Neural progenitor cell (in vitro differentiated cells): ENCODE measurements around the gene TPST1. TPM values are rescaled to one million over a fixed set of nuclear protein-coding genes. Genes with fewer than 3 reads are reported as not detected.
"Not testable (repeated sequence)": the region's sequence is repeated elsewhere in the genome, so short reads cannot be mapped to it uniquely, and the experiment has no call there.

ENCODE experiments used
- DNase-seq: peaks from one replicate; pipeline ENCODE4 v3.0.0-alpha.2; 2016; ENCODE audit warnings: low spot score
- H2AFZ ChIP-seq: fragments of 200-600 bp; sonication (generic); replicated peaks from 2 replicates; pipeline ENCODE4 v1.6.1; 2016; ENCODE audit warnings: antibody characterized with exemption
- H3F3A ChIP-seq: fragments of 200-600 bp; sonication (generic); 2 replicates; pipeline ENCODE4 v1.6.1; 2016; ENCODE audit warnings: antibody characterized with exemption, low read depth
- H3K27ac ChIP-seq: fragments of 200-600 bp; sonication (generic); 2 replicates; pipeline ENCODE4 v1.5.1; 2016; ENCODE audit warnings: mild to moderate bottlenecking
- H3K27me3 ChIP-seq: fragments of 200-600 bp; sonication (generic); 2 replicates; pipeline ENCODE4 v1.6.1; 2016; ENCODE audit warnings: mild to moderate bottlenecking, moderate library complexity
- H3K36me3 ChIP-seq: fragments of 200-600 bp; sonication (generic); 2 replicates; pipeline ENCODE4 v1.5.1; 2016
- H3K4me1 ChIP-seq: fragments of 200-600 bp; sonication (generic); 2 replicates; pipeline ENCODE4 v1.6.1; 2016; ENCODE audit warnings: mixed run types
- H3K4me2 ChIP-seq: fragments of 200-600 bp; sonication (generic); 2 replicates; pipeline ENCODE4 v1.6.1; 2016
- H3K4me3 ChIP-seq: fragments of 200-600 bp; sonication (generic); 2 replicates; pipeline ENCODE4 v1.5.1; 2016
- H3K79me2 ChIP-seq: fragments of 200-600 bp; sonication (generic); 2 replicates; pipeline ENCODE4 v1.6.1; 2016; ENCODE audit warnings: low read depth
- H3K9ac ChIP-seq: fragments of 200-600 bp; sonication (generic); 2 replicates; pipeline ENCODE4 v1.6.1; 2016
- H3K9me3 ChIP-seq: fragments of 200-600 bp; sonication (generic); 2 replicates; pipeline ENCODE4 v1.5.1; 2016; ENCODE audit warnings: low read depth
- H4K20me1 ChIP-seq: fragments of 200-600 bp; sonication (generic); 2 replicates; pipeline ENCODE4 v1.6.1; 2016; ENCODE audit warnings: low read depth
- H3K27ac Mint-ChIP-seq: 3 replicates; pipeline ENCODE4 v1.8.0; 2021; ENCODE audit warnings: mixed read lengths
- H3K27me3 Mint-ChIP-seq: 2 replicates; pipeline ENCODE4 v1.8.0; 2022; ENCODE audit warnings: low read depth, mild to moderate bottlenecking, inconsistent platforms, moderate library complexity, mixed read lengths; ENCODE audit not compliant: insufficient read depth
- H3K36me3 Mint-ChIP-seq: 3 replicates; pipeline ENCODE4 v1.8.0; 2021; ENCODE audit warnings: mixed read lengths
- H3K4me1 Mint-ChIP-seq: 3 replicates; pipeline ENCODE4 v1.8.0; 2021; ENCODE audit warnings: mixed read lengths
- H3K4me3 Mint-ChIP-seq: 3 replicates; pipeline ENCODE4 v1.8.0; 2021; ENCODE audit warnings: mild to moderate bottlenecking, moderate library complexity, mixed read lengths
- H3K9me3 Mint-ChIP-seq: 3 replicates; pipeline ENCODE4 v1.8.0; 2020; ENCODE audit warnings: mixed read lengths
- CTCF ChIP-seq: fragments of 200-600 bp; sonication (generic); IDR thresholded peaks from 2 replicates; pipeline ENCODE4 v1.5.1; 2017; ENCODE audit warnings: antibody characterized with exemption, mild to moderate bottlenecking
- EZH2 ChIP-seq: fragments of 200-600 bp; sonication (generic); IDR thresholded peaks from 2 replicates; pipeline ENCODE4 v1.6.1; 2017; ENCODE audit warnings: antibody characterized with exemption, mild to moderate bottlenecking, moderate library complexity
- EZH2phosphoT487 ChIP-seq: fragments of 200-600 bp; sonication (generic); IDR thresholded peaks from 2 replicates; pipeline ENCODE4 v1.6.1; 2017; ENCODE audit warnings: antibody characterized with exemption
- total RNA-seq: library from RNA; depleted of rRNA; stranded (reverse); fragments of >200 nt; gene quantifications from 2 replicates; pipeline ENCODE4 v1.2.3, GENCODE V29; 2015; ENCODE audit warnings: low replicate concordance

The TPST1 gene
- total RNA-seq, 1 donor from 2014 or later, result 24.9 TPM

DNA sequence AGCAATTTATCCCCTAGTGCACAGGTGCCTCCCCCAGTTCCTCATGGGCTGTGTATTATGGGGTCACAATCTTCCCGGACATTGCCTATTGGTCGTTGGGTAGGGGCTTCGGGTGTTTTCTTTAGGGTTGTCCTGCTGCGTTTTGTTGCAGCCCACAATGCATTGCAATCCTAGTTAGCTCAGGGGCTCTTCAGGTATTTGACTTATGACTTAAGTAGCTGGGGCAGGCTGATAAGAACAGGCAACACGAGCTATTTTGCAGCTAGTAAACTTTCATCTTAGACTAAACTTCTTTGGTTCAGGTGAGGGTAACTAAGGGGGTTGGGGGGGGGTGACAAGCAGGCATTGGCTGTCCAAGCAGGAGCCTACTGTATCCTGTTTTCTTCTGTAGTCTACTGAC is 158.5 kb downstream of the TPST1 start:
- H3F3A ChIP-seq, result no peaks in the 10 kb centered on the region
- TF ChIP-seq CTCF, result no peak
- no peak for TF ChIP-seq EZH2
- no peak for TF ChIP-seq EZH2phosphoT487

DNA sequence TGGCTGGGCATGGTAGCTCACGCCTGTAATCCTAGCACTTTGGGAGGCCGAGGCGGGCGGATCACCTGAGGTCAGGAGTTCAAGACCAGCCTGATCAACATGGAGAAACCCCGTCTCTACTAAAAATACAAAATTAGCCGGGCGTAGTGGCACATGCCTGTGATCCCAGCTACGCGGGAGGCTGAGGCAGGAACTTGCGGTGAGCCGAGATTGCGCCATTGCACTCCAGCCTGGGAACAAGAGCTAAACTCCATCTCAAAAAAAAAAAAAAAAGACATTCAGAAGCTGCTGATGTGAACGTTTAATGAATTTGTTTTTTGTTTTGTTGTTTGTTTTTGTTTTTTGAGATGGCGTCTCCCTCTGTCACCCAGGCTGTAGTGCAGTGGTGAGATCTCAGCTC is 159.9 kb downstream of the TPST1 start:
- not testable (repeated sequence) for H3K4me2 ChIP-seq, H3K4me1 ChIP-seq, H3K9ac ChIP-seq, H3K9me3 ChIP-seq, H4K20me1 ChIP-seq, H3K36me3 ChIP-seq, H3K4me3 Mint-ChIP-seq, H3K27ac Mint-ChIP-seq, H2AFZ ChIP-seq, H3K4me3 ChIP-seq, H3K4me1 Mint-ChIP-seq, H3K36me3 Mint-ChIP-seq, H3K9me3 Mint-ChIP-seq, H3K27ac ChIP-seq, H3K79me2 ChIP-seq, H3K27me3 ChIP-seq, DNase-seq, H3K27me3 Mint-ChIP-seq, H3F3A ChIP-seq

More for the DNA sequence above, 158.5 kb downstream of the TPST1 start:
- no peaks in the 10 kb centered on the region for H3K4me1 Mint-ChIP-seq
- H3K27me3 Mint-ChIP-seq, result no peaks in the 10 kb centered on the region
- H3K27ac Mint-ChIP-seq, result no peak overlapping the region
- no peaks in the 10 kb centered on the region for H3K27me3 ChIP-seq
- no peak overlapping the region for H3K4me3 Mint-ChIP-seq
- H3K4me2 ChIP-seq, result no peak overlapping the region
- H3K27ac ChIP-seq, result no peak overlapping the region
- DNase-seq, result no peak
- H3K9ac ChIP-seq, result no peak overlapping the region
- no peak overlapping the region for H3K4me3 ChIP-seq
- H3K9me3 Mint-ChIP-seq, result peaks cover under 1% of the 10 kb centered on the region
- H3K4me1 ChIP-seq, result no peaks in the 10 kb centered on the region
- no peak overlapping the region for H2AFZ ChIP-seq
- no peaks in the 10 kb centered on the region for H3K79me2 ChIP-seq
- H3K36me3 ChIP-seq, result no peaks in the 10 kb centered on the region
- no peaks in the 10 kb centered on the region for H4K20me1 ChIP-seq
- no peaks in the 10 kb centered on the region for H3K9me3 ChIP-seq
- H3K36me3 Mint-ChIP-seq, result peaks cover 2% of the 10 kb centered on the region

DNA sequence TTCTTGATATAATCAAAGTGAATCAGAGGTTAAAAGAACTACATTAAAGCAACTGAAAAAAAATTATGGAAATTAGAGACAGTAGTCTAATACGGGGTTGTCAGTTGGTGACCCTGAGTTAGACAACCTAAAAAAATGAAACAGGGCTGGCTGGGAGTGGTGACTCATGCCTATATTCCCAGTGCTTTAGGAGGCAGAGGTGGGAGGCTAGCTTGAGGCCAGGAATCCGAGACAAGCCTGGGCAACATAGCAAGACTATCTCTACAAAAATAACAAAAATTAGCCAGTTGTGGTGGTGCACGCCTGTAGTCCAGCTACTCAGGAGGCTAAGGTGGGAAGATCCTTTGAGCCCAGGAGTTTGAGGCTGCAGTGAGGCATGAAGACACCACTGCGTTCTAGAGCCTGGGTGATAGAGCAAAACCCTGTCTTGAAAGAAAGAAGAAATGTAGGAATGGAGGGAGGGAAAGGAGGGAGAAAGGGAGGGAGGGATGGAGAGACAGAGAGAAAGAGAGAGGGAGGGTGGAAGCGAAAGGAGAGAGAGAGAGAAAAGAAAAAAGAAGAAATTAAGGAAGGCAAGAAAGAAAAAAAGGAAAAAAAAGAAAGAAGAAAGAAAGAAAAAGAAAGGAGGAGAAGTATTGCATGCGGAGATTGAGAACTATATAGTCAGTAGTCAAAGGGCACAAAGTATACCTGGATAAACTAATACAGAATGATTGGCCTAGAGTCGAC is 166.1 kb downstream of the TPST1 start:
- no peak for DNase-seq

DNA sequence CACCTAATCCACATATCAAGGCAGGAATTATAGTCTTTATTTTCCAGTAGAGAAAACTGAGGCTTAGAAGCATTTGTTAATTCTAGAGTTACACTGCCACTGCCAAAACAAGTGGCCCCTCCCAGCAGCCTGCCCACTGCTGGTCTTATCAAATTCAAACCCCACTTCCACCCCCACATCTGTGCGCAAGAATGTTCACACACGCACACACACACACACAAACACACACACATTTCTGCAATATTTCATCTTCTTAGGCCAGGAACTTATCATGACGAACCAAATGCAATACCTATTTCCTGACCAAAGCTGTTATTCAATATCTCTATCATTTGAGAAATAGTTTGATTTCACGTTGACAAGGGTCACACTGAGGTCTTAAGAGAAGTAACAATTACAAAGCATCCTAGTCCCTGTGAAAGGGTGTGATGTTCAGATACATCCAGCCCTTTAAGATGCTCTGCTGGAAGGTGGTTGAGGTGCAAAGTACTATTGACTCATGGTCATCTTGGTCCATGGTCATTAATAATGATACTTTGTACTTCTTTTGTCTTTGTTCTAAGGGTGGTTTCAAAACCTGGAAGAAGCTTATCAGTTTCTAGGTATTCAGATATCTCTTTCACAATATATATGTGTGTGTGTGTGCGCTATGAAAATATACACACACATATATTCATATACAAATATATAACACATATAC is 169.2 kb downstream of the TPST1 start:
- not testable (repeated sequence) for H3K36me3 ChIP-seq, H3F3A ChIP-seq, H4K20me1 ChIP-seq, H3K27ac ChIP-seq, H3K9me3 ChIP-seq, H3K4me1 Mint-ChIP-seq, H3K27ac Mint-ChIP-seq, H3K4me1 ChIP-seq, H2AFZ ChIP-seq, H3K27me3 ChIP-seq, H3K4me3 Mint-ChIP-seq, H3K9me3 Mint-ChIP-seq, DNase-seq, H3K4me2 ChIP-seq, H3K79me2 ChIP-seq, H3K4me3 ChIP-seq, H3K9ac ChIP-seq, H3K27me3 Mint-ChIP-seq
- peaks cover 25% of the 10 kb centered on the region for H3K36me3 Mint-ChIP-seq

More for the DNA sequence above, 166.1 kb downstream of the TPST1 start:
- Histone ChIP-seq H3K4me3 (no peak overlapping the region), H3K27ac (no peak overlapping the region), H3K27me3 (no peaks in the 10 kb centered on the region), H2AFZ (no peak overlapping the region), H3F3A (no peaks in the 10 kb centered on the region), H3K4me2 (no peak overlapping the region), H3K79me2 (no peaks in the 10 kb centered on the region), H3K36me3 (no peaks in the 10 kb centered on the region), H3K9ac (no peak overlapping the region), H3K4me1 (no peaks in the 10 kb centered on the region), H3K9me3 (no peaks in the 10 kb centered on the region), H4K20me1 (no peaks in the 10 kb centered on the region)
- Mint-ChIP-seq H3K27me3 (no peaks in the 10 kb centered on the region), H3K4me3 (no peak overlapping the region), H3K36me3 (peaks cover 13% of the 10 kb centered on the region), H3K4me1 (no peaks in the 10 kb centered on the region), H3K9me3 (peaks cover 4% of the 10 kb centered on the region), H3K27ac (no peak overlapping the region)
- TF ChIP-seq EZH2 (no peak), EZH2phosphoT487 (no peak), CTCF (no peak)
